Stimulated activated CD4-positive, alpha-beta T cell treated with anti-CD3 and anti-CD28 coated beads, Interleukin-2, amount 100 ng/mL, for 24 hours (primary cell): ENCODE results near the gene HOTAIR.
A peak's percentile ranks its signal among the peaks of the same experiment; 100 is the strongest.

Experiments used
- DNase-seq, 2 donors: peaks; one replicate each; pipeline ENCODE4 v3.0.0-alpha.2; 2020

HOTAIR gene

GRCh38 chr12:53974084-53975063, at the start of gene HOTAIR:
Gene HOTAIR (minus strand): TSS chr12:53974954.
- DNase-seq, result peak in 1 of 2 donors; percentile 49

- no peak for DNase-seq
Measured at GRCh38 chr12:54024127-54024526, 49.4 kb upstream of the HOTAIR start.

GRCh38 chr12:54022960-54023884, 48.5 kb upstream of the HOTAIR start:
- no peak for DNase-seq

GRCh38 chr12:54021432-54022013, 46.8 kb upstream of the HOTAIR start:
- DNase-seq, result no peak

- DNase-seq, result no peak
Measured at GRCh38 chr12:54020591-54021405, 46.0 kb upstream of the HOTAIR start.

GRCh38 chr12:54019924-54020590, 45.3 kb upstream of the HOTAIR start:
- no peak for DNase-seq

GRCh38 chr12:54019091-54019811, 44.5 kb upstream of the HOTAIR start:
- DNase-seq, result no peak

- DNase-seq, result no peak
Measured at GRCh38 chr12:54018468-54018984, 43.8 kb upstream of the HOTAIR start.

GRCh38 chr12:54017878-54018467, 43.2 kb upstream of the HOTAIR start:
- peak; percentile 69 to 76 for DNase-seq

- DNase-seq, result no peak
Measured at GRCh38 chr12:54017027-54017788, 42.5 kb upstream of the HOTAIR start.

GRCh38 chr12:54016478-54016964, 41.8 kb upstream of the HOTAIR start:
- no peak for DNase-seq

GRCh38 chr12:54016051-54016450, 41.3 kb upstream of the HOTAIR start:
- DNase-seq, result no peak

GRCh38 chr12:54015018-54015931, 40.5 kb upstream of the HOTAIR start:
- DNase-seq, result no peak

- DNase-seq, result no peak
Measured at GRCh38 chr12:54014377-54015017, 39.7 kb upstream of the HOTAIR start.

GRCh38 chr12:54012631-54013409, 38.1 kb upstream of the HOTAIR start:
- DNase-seq, result no peak

- DNase-seq, result no peak
Measured at GRCh38 chr12:54011665-54012532, 37.1 kb upstream of the HOTAIR start.
